Measurements from ENCODE around the gene PKD1.

- no peak for TF ChIP-seq POLR2A (IDR thresholded peaks at IDR 0.05)
- TF ChIP-seq CTCF (IDR thresholded peaks at IDR 0.05): no peak
These were observed 49.5 kb downstream of the PKD1 start for GRCh38 chr16:2086106-2086742.
